Measurements from ENCODE around the gene SNX14. TPM values are rescaled to one million over a fixed set of nuclear protein-coding genes. Genes with fewer than 3 reads are reported as not detected.

SNX14 gene
- total RNA-seq, 1 donor from 2014 or later: 87.2 TPM

GRCh38 chr6:85479208-85479607 lies 114.5 kb downstream of the SNX14 start:
- no peak for DNase-seq (ENCODE audit: extremely low spot score, unreplicated experiment)

GRCh38 chr6:85476532-85476931 lies 117.1 kb downstream of the SNX14 start:
- no peak overlapping the region for H3K27ac Mint-ChIP-seq (ENCODE audit: unreplicated experiment)
- H3K9me3 Mint-ChIP-seq (ENCODE audit: unreplicated experiment): peaks cover 4% of the 10 kb centered on the region
- H3K27me3 Mint-ChIP-seq (ENCODE audit: unreplicated experiment): no peaks in the 10 kb centered on the region
- H3K36me3 Mint-ChIP-seq (ENCODE audit: unreplicated experiment): peaks cover 61% of the 10 kb centered on the region
- no peak for DNase-seq (ENCODE audit: extremely low spot score, unreplicated experiment)
- no peak for TF ChIP-seq CTCF (IDR thresholded peaks at IDR 0.05)
- H3K4me1 Mint-ChIP-seq (ENCODE audit: unreplicated experiment): peaks cover 35% of the 10 kb centered on the region
- H3K4me3 Mint-ChIP-seq (ENCODE audit: unreplicated experiment): no peak overlapping the region

More at GRCh38 chr6:85479208-85479607, 114.5 kb downstream of the SNX14 start:
- no peak for TF ChIP-seq CTCF (IDR thresholded peaks at IDR 0.05)
- H3K4me1 Mint-ChIP-seq (ENCODE audit: unreplicated experiment): peaks cover 26% of the 10 kb centered on the region
- peaks cover 49% of the 10 kb centered on the region for H3K36me3 Mint-ChIP-seq (ENCODE audit: unreplicated experiment)
- H3K27me3 Mint-ChIP-seq (ENCODE audit: unreplicated experiment): no peaks in the 10 kb centered on the region
- peak overlapping the region; percentile 36 for H3K27ac Mint-ChIP-seq (ENCODE audit: unreplicated experiment)
- H3K9me3 Mint-ChIP-seq (ENCODE audit: unreplicated experiment): peaks cover 4% of the 10 kb centered on the region
- H3K4me3 Mint-ChIP-seq (ENCODE audit: unreplicated experiment): no peak overlapping the region

- Mint-ChIP-seq H3K4me3 (ENCODE audit: unreplicated experiment) (no peak overlapping the region), H3K9me3 (ENCODE audit: unreplicated experiment) (peaks cover 4% of the 10 kb centered on the region), H3K36me3 (ENCODE audit: unreplicated experiment) (peaks cover 50% of the 10 kb centered on the region), H3K27me3 (ENCODE audit: unreplicated experiment) (no peaks in the 10 kb centered on the region), H3K27ac (ENCODE audit: unreplicated experiment) (peak overlapping the region; percentile 91), H3K4me1 (ENCODE audit: unreplicated experiment) (peaks cover 50% of the 10 kb centered on the region)
- no peak for TF ChIP-seq CTCF (IDR thresholded peaks at IDR 0.05)
- DNase-seq (ENCODE audit: extremely low spot score, unreplicated experiment): no peak
Measured at GRCh38 chr6:85473748-85474147, 119.9 kb downstream of the SNX14 start.

GRCh38 chr6:85472744-85473143 lies 120.9 kb downstream of the SNX14 start:
- Mint-ChIP-seq H3K4me3 (ENCODE audit: unreplicated experiment) (no peak overlapping the region), H3K4me1 (ENCODE audit: unreplicated experiment) (peaks cover 60% of the 10 kb centered on the region), H3K27ac (ENCODE audit: unreplicated experiment) (peak overlapping the region; percentile 91), H3K9me3 (ENCODE audit: unreplicated experiment) (peaks cover 4% of the 10 kb centered on the region), H3K27me3 (ENCODE audit: unreplicated experiment) (no peaks in the 10 kb centered on the region), H3K36me3 (ENCODE audit: unreplicated experiment) (peaks cover 54% of the 10 kb centered on the region)
- no peak for TF ChIP-seq CTCF (IDR thresholded peaks at IDR 0.05)
- no peak for DNase-seq (ENCODE audit: extremely low spot score, unreplicated experiment)

GRCh38 chr6:85470023-85470410 lies 123.6 kb downstream of the SNX14 start:
- Mint-ChIP-seq H3K27ac (ENCODE audit: unreplicated experiment) (peak overlapping the region; percentile 54), H3K36me3 (ENCODE audit: unreplicated experiment) (peaks cover 41% of the 10 kb centered on the region), H3K27me3 (ENCODE audit: unreplicated experiment) (no peaks in the 10 kb centered on the region), H3K4me3 (ENCODE audit: unreplicated experiment) (no peak overlapping the region), H3K4me1 (ENCODE audit: unreplicated experiment) (peaks cover 71% of the 10 kb centered on the region), H3K9me3 (ENCODE audit: unreplicated experiment) (no peaks in the 10 kb centered on the region)
- no peak for TF ChIP-seq CTCF (IDR thresholded peaks at IDR 0.05)
- DNase-seq (ENCODE audit: extremely low spot score, unreplicated experiment): no peak
